Gastrocnemius medialis (tissue), 4 donors: ENCODE data around the gene UBE3B. TPM values are rescaled to one million over a fixed set of nuclear protein-coding genes. Genes with fewer than 3 reads are reported as not detected.
A peak's percentile ranks its signal among the peaks of the same experiment; 100 is the strongest.

Experiments used
- ATAC-seq, 2 donors: fragments of 150-250 bp; one replicate each; pipeline ENCODE4 v1.9.1; 2016
- DNase-seq, 2 donors: peaks; one replicate each; pipeline ENCODE4 v3.0.0-alpha.2; 2019
- H3K27ac ChIP-seq, 4 donors: fragments of 200-600 bp; sonication (generic); 1 replicate in 1 of 4; 2 replicates in 3 of 4; pipeline ENCODE4 v1.5.1; 2016 to 2018; ENCODE audit warnings: mild to moderate bottlenecking in 2 of 4, moderate library complexity in 1 of 4
- H3K27me3 ChIP-seq, 3 donors: fragments of 200-600 bp; sonication (generic) in 2 of 3; 1 replicate in 1 of 3; 2 replicates in 2 of 3; pipeline versions ENCODE4 v1.5.1 to v1.6.0; 2016 to 2019; ENCODE audit warnings: mild to moderate bottlenecking in 1 of 3, moderate library complexity in 1 of 3
- H3K36me3 ChIP-seq, 2 donors: fragments of 200-600 bp; sonication (generic) in 1 of 2; one replicate each; pipeline ENCODE4 v1.5.1; 2017 to 2018
- H3K4me1 ChIP-seq, 2 donors: fragments of 200-600 bp; sonication (generic) in 1 of 2; one replicate each; pipeline ENCODE4 v1.5.1; 2016 to 2017; ENCODE audit warnings: mild to moderate bottlenecking in 2 of 2
- H3K4me3 ChIP-seq, 4 donors: fragments of 200-600 bp; sonication (generic) in 3 of 4; 1 replicate in 1 of 4; 2 replicates in 3 of 4; pipeline ENCODE4 v1.5.1; 2016 to 2019; ENCODE audit warnings: mild to moderate bottlenecking in 2 of 4
- H3K9me3 ChIP-seq, 3 donors: fragments of 200-600 bp; sonication (generic) in 2 of 3; 1 replicate in 1 of 3; 2 replicates in 2 of 3; pipeline ENCODE4 v1.5.1; 2016 to 2019
- CTCF ChIP-seq, 5 experiments: fragments of 450-650 bp in 3 of 5; fragments of 200-600 bp in 2 of 5; sonication (generic) in 2 of 5; IDR thresholded peaks in 4 of 5; conservative IDR thresholded peaks in 1 of 5; 1 replicate in 4 of 5; 2 replicates in 1 of 5; pipeline ENCODE4 v1.5.1; 2016 to 2019; ENCODE audit warnings: antibody characterized with exemption in 5 of 5, mild to moderate bottlenecking in 3 of 5, moderate library complexity in 3 of 5
- POLR2A ChIP-seq, 2 donors: fragments of 450-650 bp; IDR thresholded peaks; one replicate each; pipeline ENCODE4 v1.6.1; 2017; ENCODE audit warnings: antibody characterized with exemption in 2 of 2, mild to moderate bottlenecking in 2 of 2, moderate library complexity in 2 of 2
- in situ Hi-C, 4 donors: fragments of 200-750 bp; cut with MboI; loops; one replicate each; pipeline versions ENCODE4 v1.15.0 to v1.8.0; 2017; ENCODE audit warnings: low sequenced_read_pairs in 4 of 4
- intact Hi-C: fragments of 100-400 bp; cut with DNase I; formaldehyde crosslinking; loops from one replicate; pipeline ENCODE4 v1.15.1; 2023; ENCODE audit warnings: low total_unique reads
- total RNA-seq, 4 donors: library from RNA; depleted of rRNA; stranded (reverse); fragments of >200 nt; gene quantifications; one replicate each; pipeline versions ENCODE4 v1.1.0 to v1.2.3, GENCODE V29; 2016

UBE3B gene
- total RNA-seq, 4 donors from 2014 or later: 44.8 to 58.2 (median 55.9) TPM

- ATAC-seq: peak; percentile 53 to 58
- peak; percentile 6 to 31 for DNase-seq
- no peaks in the 10 kb centered on the region for H3K9me3 ChIP-seq
- TF ChIP-seq POLR2A (IDR thresholded peaks at IDR 0.05): no peak
- TF ChIP-seq CTCF (IDR thresholded peaks at IDR 0.05 in 4 of 5, conservative IDR thresholded peaks at IDR 0.05 in 1 of 5): no peak
- H3K27me3 ChIP-seq: no peaks in the 10 kb centered on the region
- H3K36me3 ChIP-seq: peaks cover 0 to 97% of the 10 kb centered on the region in 2 donors
- peak overlapping the region in 1 of 4 donors; percentile 22 for H3K27ac ChIP-seq
- intact Hi-C loops: no loop called here
- no peak overlapping the region for H3K4me3 ChIP-seq
- in situ Hi-C loops: no loop called here
- H3K4me1 ChIP-seq: peaks cover 0 to 22% of the 10 kb centered on the region in 2 donors
Measured at GRCh38 chr12:109489016-109489954, 11.9 kb downstream of the UBE3B start.

DNA sequence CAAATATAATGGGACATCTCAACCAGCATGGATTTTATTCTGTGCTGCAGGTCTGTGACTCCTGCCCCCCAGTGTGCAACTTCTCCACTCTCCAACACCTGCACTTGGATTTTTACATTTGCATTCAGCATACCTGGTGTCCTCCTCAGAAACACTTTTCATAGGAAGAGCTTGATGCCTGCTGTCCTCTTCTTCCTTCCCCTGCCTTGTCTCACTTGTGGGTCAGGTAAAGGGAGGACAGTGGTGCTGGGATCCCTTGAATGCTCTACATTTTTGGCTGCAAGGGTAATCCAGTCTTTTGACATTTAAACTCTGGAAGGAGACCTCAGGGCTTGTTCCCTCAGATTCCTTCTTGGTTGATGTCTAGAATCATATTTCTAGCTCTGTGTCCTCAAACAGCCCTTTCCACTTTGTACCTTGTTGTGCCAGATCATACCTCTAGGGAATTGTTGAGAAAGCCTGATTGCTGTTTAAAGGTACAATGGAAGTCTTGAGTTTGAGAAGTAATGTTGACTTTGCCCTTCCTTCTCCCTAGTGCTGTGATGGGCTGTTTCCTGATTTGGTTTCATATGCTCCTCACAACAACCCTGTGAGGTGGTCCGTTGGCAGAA lies 12.6 kb downstream of the UBE3B start:
- H3K9me3 ChIP-seq: no peaks in the 10 kb centered on the region

DNA sequence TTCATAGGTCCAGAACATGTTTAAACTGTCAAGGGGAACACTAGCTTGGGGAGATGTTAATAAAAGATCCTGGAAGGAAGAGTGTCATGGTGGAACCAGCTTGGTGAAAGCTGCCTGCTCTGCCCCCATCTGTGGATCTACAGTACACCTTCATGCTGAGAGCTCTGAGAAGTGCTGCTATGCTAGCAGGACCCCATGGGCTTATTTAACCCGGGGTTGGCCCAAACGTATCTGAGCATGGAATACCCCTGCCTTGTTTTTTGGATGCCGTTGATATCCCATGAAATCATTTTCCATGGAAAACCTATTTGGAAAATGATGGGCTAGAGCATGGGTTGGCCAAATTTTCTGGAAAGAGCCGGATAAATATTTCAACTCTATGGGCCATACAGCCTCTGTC lies 14.2 kb downstream of the UBE3B start:
- in situ Hi-C loops: no loop called here
- TF ChIP-seq POLR2A (IDR thresholded peaks at IDR 0.05) (no peak), CTCF (IDR thresholded peaks at IDR 0.05 in 4 of 5, conservative IDR thresholded peaks at IDR 0.05 in 1 of 5) (no peak)
- DNase-seq (no peak), ATAC-seq (no peak)
- intact Hi-C loops: no loop called here
- H3K27ac ChIP-seq: no peak overlapping the region
- no peak overlapping the region for H3K4me3 ChIP-seq
- H3K36me3 ChIP-seq: peaks cover 0 to 92% of the 10 kb centered on the region in 2 donors
- peaks cover 0 to 22% of the 10 kb centered on the region in 2 donors for H3K4me1 ChIP-seq
- no peaks in the 10 kb centered on the region for H3K27me3 ChIP-seq
- no peaks in the 10 kb centered on the region for H3K9me3 ChIP-seq

More for the DNA sequence above, 12.6 kb downstream of the UBE3B start:
- H3K36me3 ChIP-seq: peaks cover 0 to 97% of the 10 kb centered on the region in 2 donors
- TF ChIP-seq CTCF (IDR thresholded peaks at IDR 0.05 in 4 of 5, conservative IDR thresholded peaks at IDR 0.05 in 1 of 5) (no peak), POLR2A (IDR thresholded peaks at IDR 0.05) (no peak)
- no peak overlapping the region for H3K4me3 ChIP-seq
- ATAC-seq: peak; percentile 62 to 68
- in situ Hi-C loops: no loop called here
- intact Hi-C loops: no loop called here
- peak overlapping the region in 1 of 4 donors; percentile 22 for H3K27ac ChIP-seq
- no peak for DNase-seq
- H3K27me3 ChIP-seq: no peaks in the 10 kb centered on the region
- H3K4me1 ChIP-seq: peaks cover 0 to 22% of the 10 kb centered on the region in 2 donors

- peaks cover 0 to 90% of the 10 kb centered on the region in 2 donors for H3K36me3 ChIP-seq
- H3K4me3 ChIP-seq: no peak overlapping the region
- TF ChIP-seq CTCF (IDR thresholded peaks at IDR 0.05 in 4 of 5, conservative IDR thresholded peaks at IDR 0.05 in 1 of 5): no peak
- no peak for TF ChIP-seq POLR2A (IDR thresholded peaks at IDR 0.05)
- no peaks in the 10 kb centered on the region for H3K27me3 ChIP-seq
- H3K9me3 ChIP-seq: no peaks in the 10 kb centered on the region
- peaks cover 0 to 22% of the 10 kb centered on the region in 2 donors for H3K4me1 ChIP-seq
- H3K27ac ChIP-seq: no peak overlapping the region
- in situ Hi-C loops: no loop called here
- ATAC-seq: no peak
- no peak for DNase-seq
- intact Hi-C loops: no loop called here
Measured at GRCh38 chr12:109492371-109492770, 14.9 kb downstream of the UBE3B start.
